K562 (cell line): ENCODE results near the gene CHRDL2. TPM values are rescaled to one million over a fixed set of nuclear protein-coding genes. Genes with fewer than 3 reads are reported as not detected.

ENCODE experiments used
- ATAC-seq: fragments of 200-7000 bp; cut with Tn5 transposase; 3 replicates; pipeline ENCODE4 v1.9.1; 2020; ENCODE audit warnings: moderate library complexity
- BruUV-seq: library from RNA; stranded (reverse); fragments of 400-500 nt; replicated peaks from 2 replicates; lab custom pipeline; 2021; lab: Mats Ljungman, UMichigan
- CTCF ChIA-PET: fragments of 300-600 bp; formaldehyde crosslinking; extraction: SDS; loops from one replicate; lab custom pipeline; 2021; ENCODE audit warnings: low intra/inter-chr PET ratio; lab: Yijun Ruan, JAX
- POLR2A ChIA-PET: fragments of 300-600, 350-650 bp; sonication (Branson Sonifier 250); formaldehyde crosslinking; extraction: SDS; loops from one replicate; lab custom pipeline; 2021; ENCODE audit warnings: antibody characterized with exemption, inconsistent platforms; lab: Yijun Ruan, JAX
- DNase-seq, 4 experiments: peaks; one replicate each; pipeline versions ENCODE4 v3.0.0 to v3.0.0-alpha.2; 2011 to 2018; ENCODE audit warnings: low spot score in 3 of 4, mixed read lengths in 3 of 4; ENCODE audit errors: extremely low read depth in 1 of 4
- FAIRE-seq: peaks from 2 replicates; lab custom pipeline; 2011; peaks lifted over from hg19 to GRCh38; lab: Jason Lieb, UNC
- H2AFZ ChIP-seq: 2 replicates; pipeline ENCODE4 v1.6.0; 2011; ENCODE audit warnings: low read depth, low read length, control low read depth, inconsistent platforms
- H3K27ac ChIP-seq: fragments of 200-600 bp; 3 replicates; pipeline ENCODE4 v1.8.0; 2011; ENCODE audit warnings: low read depth, mild to moderate bottlenecking, control low read depth, inconsistent platforms, low read length, moderate library complexity, mixed read lengths; ENCODE audit errors: extremely low read depth
- H3K27me3 ChIP-seq, 2 experiments: fragments of 300-600 bp in 1 of 2; 2 replicates in 1 of 2; 3 replicates in 1 of 2; pipeline versions ENCODE4 v1.6.0 to v1.8.0; 2011; ENCODE audit warnings: inconsistent platforms in 2 of 2, low read length in 2 of 2, mild to moderate bottlenecking in 1 of 2, mixed read lengths in 1 of 2, moderate library complexity in 1 of 2; ENCODE audit not compliant: control insufficient read depth in 2 of 2, insufficient read depth in 2 of 2
- H3K36me3 ChIP-seq: fragments of 300-600 bp; 3 replicates; pipeline ENCODE4 v1.8.0; 2011; ENCODE audit warnings: mild to moderate bottlenecking, low read length, inconsistent platforms; ENCODE audit not compliant: control insufficient read depth, insufficient read depth
- H3K4me1 ChIP-seq, 2 experiments: fragments of 200-600 bp in 1 of 2; replicated peaks in 1 of 2; 2 replicates in 1 of 2; 3 replicates in 1 of 2; pipeline versions ENCODE4 v1.5.1 to v1.8.0; 2011; ENCODE audit warnings: inconsistent platforms in 2 of 2, low read length in 2 of 2, mild to moderate bottlenecking in 1 of 2, mixed read lengths in 1 of 2, moderate library complexity in 1 of 2; ENCODE audit not compliant: control insufficient read depth in 2 of 2, insufficient read depth in 2 of 2
- H3K4me2 ChIP-seq: 2 replicates; pipeline ENCODE4 v1.6.1; 2011; ENCODE audit warnings: low read length, control low read depth, inconsistent platforms, mixed read lengths; ENCODE audit not compliant: insufficient read depth
- H3K4me3 ChIP-seq: fragments of 200-600 bp; sonication (generic), shearing (Covaris generic); 2 replicates; pipeline ENCODE4 v1.5.1; 2016; ENCODE audit warnings: control low read depth, inconsistent platforms
- H3K79me2 ChIP-seq: fragments of 200-600 bp; 3 replicates; pipeline ENCODE4 v1.8.0; 2011; ENCODE audit warnings: low read length, inconsistent platforms; ENCODE audit not compliant: control insufficient read depth, insufficient read depth
- H3K9ac ChIP-seq, 2 experiments: 2 replicates each; pipeline versions ENCODE4 v1.6.0 to v1.6.1; 2011; ENCODE audit warnings: low read depth in 2 of 2, low read length in 2 of 2, control low read depth in 1 of 2, inconsistent platforms in 1 of 2, mild to moderate bottlenecking in 1 of 2, mixed read lengths in 1 of 2; ENCODE audit not compliant: insufficient read depth in 1 of 2
- H3K9me1 ChIP-seq: one replicate; pipeline ENCODE4 v1.6.0; 2011; ENCODE audit warnings: inconsistent platforms, mild to moderate bottlenecking, low read length, moderate library complexity; ENCODE audit not compliant: control insufficient read depth, insufficient read depth
- H3K9me3 ChIP-seq: replicated peaks from 2 replicates; pipeline ENCODE4 v1.5.1; 2011; ENCODE audit warnings: low read depth, low read length, inconsistent platforms; ENCODE audit not compliant: control insufficient read depth, insufficient read depth
- H4K20me1 ChIP-seq: replicated peaks from 2 replicates; pipeline ENCODE4 v1.6.1; 2011; ENCODE audit warnings: low read length, inconsistent platforms, mixed read lengths; ENCODE audit not compliant: control insufficient read depth, insufficient read depth
- CHD2 ChIP-seq: IDR thresholded peaks from 2 replicates; pipeline ENCODE4 v1.6.1; 2011; ENCODE audit warnings: low read depth, low read length
- COPS2 ChIP-seq: fragments of 450-650 bp; conservative IDR thresholded peaks from 2 replicates; pipeline ENCODE4 v1.6.1; 2016; ENCODE audit warnings: mild to moderate bottlenecking, moderate library complexity
- FOXJ3 ChIP-seq: sonication (generic); formaldehyde crosslinking; IDR thresholded peaks from 2 replicates; pipeline ENCODE4 v1.4.0; 2020; ENCODE audit warnings: mild to moderate bottlenecking, missing genetic modification reagents
- GABPB2 ChIP-seq: fragments of 250-450 bp; sonication (Bioruptor Pico); conservative IDR thresholded peaks from 2 replicates; pipeline ENCODE4 v1.5.1; 2021; ENCODE audit warnings: mild to moderate bottlenecking
- HDAC2 ChIP-seq: fragments of 450-650 bp; IDR thresholded peaks from 2 replicates; pipeline ENCODE4 v1.6.1; 2016; ENCODE audit warnings: mild to moderate bottlenecking
- MBD1 ChIP-seq: fragments of 250-450 bp; sonication (Bioruptor Pico); IDR thresholded peaks from 2 replicates; pipeline ENCODE4 v1.8.0; 2022; ENCODE audit warnings: inconsistent platforms
- NCOA2 ChIP-seq, 2 experiments: fragments of 450-650 bp; IDR thresholded peaks; 2 replicates each; pipeline ENCODE4 v1.6.1; 2018; ENCODE audit warnings: mild to moderate bottlenecking in 2 of 2, moderate library complexity in 1 of 2; ENCODE audit not compliant: partially characterized antibody in 2 of 2
- SAFB2 ChIP-seq: fragments of 200-400 bp; formaldehyde crosslinking; IDR thresholded peaks from 2 replicates; pipeline ENCODE4 v1.6.1; 2018; ENCODE audit warnings: borderline replicate concordance, low read length, low read depth, moderate library complexity; ENCODE audit not compliant: severe bottlenecking
- SIN3A ChIP-seq, 2 experiments: fragments of 150-350 bp in 1 of 2; IDR thresholded peaks; 2 replicates each; pipeline ENCODE4 v1.6.1; 2011 to 2016; ENCODE audit warnings: borderline replicate concordance in 2 of 2, low read depth in 2 of 2, low read length in 2 of 2, mild to moderate bottlenecking in 2 of 2, moderate library complexity in 2 of 2; ENCODE audit not compliant: control insufficient read depth in 1 of 2
- SMARCA5 ChIP-seq: fragments of 450-650 bp; IDR thresholded peaks from 2 replicates; pipeline ENCODE4 v1.6.1; 2016
- STAT5B ChIP-seq: fragments of 250-450 bp; sonication (Bioruptor Pico); IDR thresholded peaks from 2 replicates; pipeline ENCODE4 v1.8.0; 2021; ENCODE audit warnings: mild to moderate bottlenecking, inconsistent platforms
- TEAD2 ChIP-seq: fragments of 450-650 bp; IDR thresholded peaks from 2 replicates; pipeline ENCODE4 v1.6.1; 2016; ENCODE audit warnings: missing genetic modification characterization, control low read depth, missing compliant biosample characterization
- THRB ChIP-seq: fragments of 450-650 bp; formaldehyde crosslinking; conservative IDR thresholded peaks from 2 replicates; pipeline ENCODE4 v1.4.0; 2022; ENCODE audit warnings: mild to moderate bottlenecking, missing genetic modification characterization
- ZNF644 ChIP-seq: fragments of 200-800 bp; sonication (Bioruptor generic); IDR thresholded peaks from 2 replicates; pipeline ENCODE4 v1.6.1; 2016; ENCODE audit warnings: low read depth, missing genetic modification characterization, missing compliant biosample characterization
- ZNF696 ChIP-seq: fragments of 250-450 bp; sonication (Bioruptor Pico); conservative IDR thresholded peaks from 2 replicates; pipeline ENCODE4 v1.4.0; 2020; ENCODE audit warnings: mild to moderate bottlenecking, moderate library complexity
- ZNF785 ChIP-seq: fragments of 250-450 bp; sonication (Bioruptor Pico); IDR thresholded peaks from 2 replicates; pipeline ENCODE4 v1.4.0; 2020; ENCODE audit warnings: mild to moderate bottlenecking
- WGBS: fragments of 100-300 bp; shearing (Covaris generic); methylation state at CpG from one replicate; pipeline ENCODE4 v1.1.6; 2016; ENCODE audit warnings: low coverage, mixed read lengths; ENCODE audit not compliant: insufficient coverage; ENCODE audit errors: missing lambda C conversion rate; 5-methylcytosine and 5-hydroxymethylcytosine counted together
- in situ Hi-C: fragments of 300-500 bp; cut with MboI; formaldehyde crosslinking; loops from 4 replicates; pipeline ENCODE4 v1.15.0; 2018; ENCODE audit warnings: inconsistent platforms, mixed read lengths
- intact Hi-C: fragments of 100-400 bp; cut with micrococcal nuclease; formaldehyde crosslinking; loops from 2 replicates; pipeline ENCODE4 v1.14.2; 2022
- polyA plus RNA-seq, 8 experiments: library from polyadenylated mRNA; depleted of rRNA in 4 of 8; stranded (reverse) in 5 of 8; unstranded in 3 of 8; fragments of >200 nt; fragmentation: Nextera tagmentation in 2 of 8; fragmentation: Illumina TruSeq in 1 of 8; extraction: Ambion mirVana in 2 of 8; extraction: Trizol in 1 of 8; gene quantifications; 2 replicates each; pipeline versions ENCODE4 v1.2.1 to v1.2.3, GENCODE V29; 2011 to 2014; ENCODE audit warnings: inconsistent platforms in 1 of 8, missing spikeins in 1 of 8
- total RNA-seq, 7 experiments: library from RNA; depleted of rRNA in 6 of 7; stranded (reverse); fragments of >200 nt in 6 of 7; fragmentation: Illumina TruSeq in 2 of 7; extraction: Trizol in 2 of 7; gene quantifications; 2 replicates each; pipeline versions ENCODE4 v1.2.1 to v1.2.3, GENCODE V29; 2011 to 2021; ENCODE audit warnings: low replicate concordance in 1 of 7

The CHRDL2 gene
- total and polyA plus RNA-seq, 9 of the 15 experiments (the other 6 are each of a cell fraction or from before 2014, with no cell fraction given): not detected

GRCh38 chr11:74679513-74679865 is 51.7 kb downstream of the CHRDL2 start:
- in situ Hi-C loops: no loop called here
- Histone ChIP-seq H3K27ac (no peak overlapping the region), H3K4me3 (no peak overlapping the region), H4K20me1 (no peaks in the 10 kb centered on the region), H3K9ac (peak overlapping the region in 1 of 2 experiments; percentile 77; a peak in 2 of 4 replicates), H3K9me3 (no peaks in the 10 kb centered on the region), H3K4me2 (no peak overlapping the region), H3K4me1 (peaks cover 5 to 11% of the 10 kb centered on the region in 2 experiments; a peak in 4 of 5 replicates), H3K9me1 (no peaks in the 10 kb centered on the region), H3K27me3 (no peaks in the 10 kb centered on the region), H3K79me2 (no peaks in the 10 kb centered on the region), H2AFZ (no peak overlapping the region), H3K36me3 (no peaks in the 10 kb centered on the region)
- WGBS: 44% methylated on average over 3 of the region's 3 CpGs
- BruUV-seq: no TSS peak
- ChIA-PET CTCF (no interaction called here), POLR2A (interaction anchor here (1.7 to 2.0 kb wide), 2 partner anchors 9 to 37 kb away, joined by 4 to 6 read pairs; no protein-coding TSS in a partner anchor)
- no peak for DNase-seq
- FAIRE-seq: no peak
- peak; percentile 25; the same call in 1 of the 3 replicates for ATAC-seq
- intact Hi-C loops: no loop called here
- TF ChIP-seq STAT5B (CRISPR knock-in tag): no peak
- TF ChIP-seq ZNF785 (CRISPR knock-in tag): no peak
- no peak for TF ChIP-seq SMARCA5
- no peak for TF ChIP-seq TEAD2 (tag)
- TF ChIP-seq NCOA2 (IDR thresholded peaks at IDR 0.05; ENCODE audit: partially characterized antibody in 2 of 2): no peak
- TF ChIP-seq SAFB2: no peak
- no peak for TF ChIP-seq COPS2
- TF ChIP-seq CHD2: no peak
- TF ChIP-seq GABPB2 (CRISPR knock-in tag): no peak
- TF ChIP-seq ZNF696 (CRISPR knock-in tag): no peak
- no peak for TF ChIP-seq FOXJ3 (CRISPR knock-in tag)
- no peak for TF ChIP-seq ZNF644
- no peak for TF ChIP-seq THRB (CRISPR knock-in tag)
- no peak for TF ChIP-seq HDAC2
- TF ChIP-seq MBD1 (CRISPR knock-in tag): no peak
- no peak for TF ChIP-seq SIN3A (IDR thresholded peaks at IDR 0.05; ENCODE audit: borderline replicate concordance in 2 of 2, control insufficient read depth in 1 of 2, low read depth in 2 of 2, low read length in 2 of 2)
